Activated B cell treated with CpG ODN at 0.5 μM for 24 hours (primary cell): ENCODE measurements around the gene MAFB. TPM values are rescaled to one million over a fixed set of nuclear protein-coding genes. Genes with fewer than 3 reads are reported as not detected.

ENCODE experiments used
- ATAC-seq: fragments of 200-7000 bp; cut with Tn5 transposase; one replicate; pipeline ENCODE4 v1.10.0; 2021; ENCODE audit warnings: low read depth, mild to moderate bottlenecking, moderate library complexity
- CTCF ChIA-PET: fragments of 350-600 bp; sonication (Branson Sonifier 250); formaldehyde crosslinking; loops from one replicate; lab custom pipeline; 2021; ENCODE audit warnings: antibody characterized with exemption; lab: Charles Lee
- POLR2A ChIA-PET: fragments of 350-600 bp; sonication (Branson Sonifier 250); formaldehyde crosslinking; loops from one replicate; lab custom pipeline; 2021; ENCODE audit warnings: antibody characterized with exemption; lab: Charles Lee
- DNase-seq: peaks from one replicate; pipeline ENCODE4 v3.0.0; 2022
- H3K27ac Mint-ChIP-seq: one replicate; pipeline ENCODE4 v1.8.0; 2020; ENCODE audit warnings: mixed read lengths
- H3K27me3 Mint-ChIP-seq: one replicate; pipeline ENCODE4 v1.8.0; 2021; ENCODE audit warnings: mixed read lengths
- H3K36me3 Mint-ChIP-seq: one replicate; pipeline ENCODE4 v1.8.0; 2021; ENCODE audit warnings: low read depth, mixed read lengths
- H3K4me1 Mint-ChIP-seq: one replicate; pipeline ENCODE4 v1.8.0; 2021; ENCODE audit warnings: mixed read lengths
- H3K4me3 Mint-ChIP-seq: one replicate; pipeline ENCODE4 v1.8.0; 2020; ENCODE audit warnings: mild to moderate bottlenecking, mixed read lengths
- H3K9me3 Mint-ChIP-seq: one replicate; pipeline ENCODE4 v1.8.0; 2020; ENCODE audit warnings: mixed read lengths
- CTCF ChIP-seq: fragments of 200-600 bp; IDR thresholded peaks from one replicate; pipeline ENCODE4 v1.8.0; 2022; ENCODE audit warnings: antibody characterized with exemption, mild to moderate bottlenecking
- intact Hi-C: fragments of 100-400 bp; cut with micrococcal nuclease; formaldehyde crosslinking; loops from one replicate; pipeline ENCODE4 v1.15.1; 2024
- total RNA-seq: library from RNA; stranded (reverse); gene quantifications from 2 replicates; pipeline ENCODE4 v1.2.3, GENCODE V29; 2022

MAFB gene
- total RNA-seq, 1 donor from 2014 or later, result 1.1 TPM

- intact Hi-C loops, result no loop called here
- no peak overlapping the region for H3K27ac Mint-ChIP-seq
- DNase-seq (no peak), ATAC-seq (no peak)
- no peak overlapping the region for H3K4me3 Mint-ChIP-seq
- H3K27me3 Mint-ChIP-seq, result peaks cover 22% of the 10 kb centered on the region
- CTCF ChIA-PET, result no interaction called here
- H3K4me1 Mint-ChIP-seq, result no peaks in the 10 kb centered on the region
- POLR2A ChIA-PET, result no interaction called here
- H3K36me3 Mint-ChIP-seq, result no peaks in the 10 kb centered on the region
- no peaks in the 10 kb centered on the region for H3K9me3 Mint-ChIP-seq
- no peak for TF ChIP-seq CTCF
Measured at GRCh38 chr20:40713508-40713907, 24.5 kb upstream of the MAFB start.

GRCh38 chr20:40711079-40711478 is 22.0 kb upstream of the MAFB start:
- Mint-ChIP-seq H3K9me3 (no peaks in the 10 kb centered on the region), H3K36me3 (no peaks in the 10 kb centered on the region), H3K4me3 (no peak overlapping the region), H3K27ac (no peak overlapping the region), H3K4me1 (no peaks in the 10 kb centered on the region), H3K27me3 (peaks cover 22% of the 10 kb centered on the region)
- no peak for TF ChIP-seq CTCF
- CTCF ChIA-PET, result no interaction called here
- intact Hi-C loops, result no loop called here
- DNase-seq (no peak), ATAC-seq (no peak)
- POLR2A ChIA-PET, result no interaction called here

GRCh38 chr20:40710603-40711002 is 21.6 kb upstream of the MAFB start:
- POLR2A ChIA-PET, result no interaction called here
- Mint-ChIP-seq H3K36me3 (no peaks in the 10 kb centered on the region), H3K27me3 (peaks cover 20% of the 10 kb centered on the region), H3K4me3 (no peak overlapping the region), H3K9me3 (no peaks in the 10 kb centered on the region), H3K27ac (no peak overlapping the region), H3K4me1 (no peaks in the 10 kb centered on the region)
- DNase-seq (no peak), ATAC-seq (no peak)
- CTCF ChIA-PET, result no interaction called here
- intact Hi-C loops, result no loop called here
- TF ChIP-seq CTCF, result no peak

- ATAC-seq (no peak), DNase-seq (no peak)
- H3K36me3 Mint-ChIP-seq, result no peaks in the 10 kb centered on the region
- ChIA-PET CTCF (interaction anchor here (0.7 kb wide), 1 partner anchor 156 kb away, joined by 3 read pairs; no protein-coding TSS in a partner anchor), POLR2A (no interaction called here)
- TF ChIP-seq CTCF, result no peak
- H3K9me3 Mint-ChIP-seq, result no peaks in the 10 kb centered on the region
- H3K4me1 Mint-ChIP-seq, result no peaks in the 10 kb centered on the region
- no peak overlapping the region for H3K27ac Mint-ChIP-seq
- H3K4me3 Mint-ChIP-seq, result no peak overlapping the region
- intact Hi-C loops, result no loop called here
- H3K27me3 Mint-ChIP-seq, result peaks cover 10% of the 10 kb centered on the region
Measured at GRCh38 chr20:40706977-40707582, 18.0 kb upstream of the MAFB start.

GRCh38 chr20:40705413-40705812 is 16.4 kb upstream of the MAFB start:
- Mint-ChIP-seq H3K27ac (no peak overlapping the region), H3K36me3 (no peaks in the 10 kb centered on the region), H3K9me3 (no peaks in the 10 kb centered on the region), H3K4me1 (no peaks in the 10 kb centered on the region), H3K4me3 (no peak overlapping the region), H3K27me3 (peaks cover 4% of the 10 kb centered on the region)
- intact Hi-C loops, result no loop called here
- DNase-seq (no peak), ATAC-seq (no peak)
- no peak for TF ChIP-seq CTCF
- ChIA-PET CTCF (no interaction called here), POLR2A (no interaction called here)
